Raji (cell line): Measurements from ENCODE around the gene RASL11A.

Experiments
- POLR2A ChIP-seq: IDR thresholded peaks from 2 replicates; pipeline ENCODE4 v1.6.1; 2011; ENCODE audit warnings: low read depth, low read length, control low read depth; ENCODE audit not compliant: insufficient read depth

RASL11A gene

DNA sequence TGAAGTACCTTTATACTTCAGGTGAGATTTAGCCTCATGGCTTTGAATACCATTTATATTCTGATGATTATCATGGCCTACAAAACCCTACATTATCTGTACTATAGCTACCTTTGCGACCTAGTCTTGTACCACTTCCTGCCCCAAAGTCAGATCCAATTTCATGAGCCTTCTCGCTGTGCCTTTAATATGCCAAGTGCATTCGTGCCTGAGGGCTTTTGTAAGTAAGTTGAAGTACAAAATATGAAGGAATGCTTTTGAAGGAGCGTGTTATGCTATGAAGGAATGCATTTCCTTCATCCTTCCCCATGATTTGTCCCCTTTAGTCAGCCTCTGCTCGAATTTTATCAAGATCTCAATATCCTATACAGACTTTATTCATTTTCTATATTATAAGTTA is 9.2 kb upstream of the RASL11A start:
- no peak for TF ChIP-seq POLR2A

GRCh38 chr13:27263438-27263837 is 7.2 kb upstream of the RASL11A start:
- TF ChIP-seq POLR2A, result no peak

- no peak for TF ChIP-seq POLR2A
Observed at GRCh38 chr13:27264181-27264580, 6.4 kb upstream of the RASL11A start.

- TF ChIP-seq POLR2A, result no peak
Observed at GRCh38 chr13:27264648-27265047, 6.0 kb upstream of the RASL11A start.

GRCh38 chr13:27266917-27267316 is 3.7 kb upstream of the RASL11A start:
- no peak for TF ChIP-seq POLR2A

DNA sequence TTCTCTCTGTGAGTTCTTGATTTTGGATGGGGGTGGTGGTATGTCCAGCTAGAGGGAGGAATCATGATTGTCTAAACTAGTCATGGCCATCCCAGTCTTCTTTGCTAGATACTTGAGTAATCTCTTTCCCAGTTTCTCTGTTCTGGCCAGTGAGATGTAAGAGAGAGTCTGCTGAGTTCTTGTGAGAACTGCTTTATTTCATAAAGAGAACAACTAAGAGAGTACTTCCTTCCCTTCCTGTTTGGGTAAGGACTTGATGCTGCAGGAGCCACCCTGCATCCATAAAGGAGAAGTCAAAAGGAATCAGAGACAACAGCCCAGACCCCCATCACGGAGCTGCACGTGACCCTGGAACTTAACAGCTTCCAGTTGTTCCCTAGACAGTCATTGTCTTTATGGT is 3.0 kb upstream of the RASL11A start:
- no peak for TF ChIP-seq POLR2A

- TF ChIP-seq POLR2A, result no peak
Observed at GRCh38 chr13:27269114-27269665, 1.4 kb upstream of the RASL11A start.

DNA sequence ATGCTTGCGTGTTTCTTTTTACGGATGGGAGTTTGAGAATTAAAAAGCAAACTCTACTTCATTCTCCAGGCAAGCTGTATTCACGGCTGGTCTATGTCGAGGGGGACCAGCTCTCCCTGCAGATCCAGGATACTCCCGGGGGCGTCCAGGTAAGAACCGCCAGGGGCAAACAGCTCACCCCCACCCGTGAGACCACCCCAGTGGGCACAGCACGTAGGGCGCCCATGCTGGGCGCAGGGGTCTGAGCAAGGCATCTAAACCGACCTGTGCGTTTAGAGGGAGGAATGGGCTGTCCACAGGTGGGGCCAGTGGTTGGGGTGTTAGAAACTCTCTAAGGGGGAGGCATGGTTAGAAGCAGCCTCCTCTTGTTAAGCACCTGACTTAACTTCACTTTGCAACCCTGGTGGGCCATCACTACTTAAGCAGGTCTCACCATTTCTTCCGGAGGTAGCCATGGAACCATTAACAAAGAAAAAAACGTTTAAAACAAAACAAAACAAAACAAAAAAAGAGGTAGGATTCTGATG is 1.0 kb downstream of the RASL11A start:
- no peak for TF ChIP-seq POLR2A

GRCh38 chr13:27273658-27274425 is 3.2 kb downstream of the RASL11A start:
- TF ChIP-seq POLR2A, result no peak

DNA sequence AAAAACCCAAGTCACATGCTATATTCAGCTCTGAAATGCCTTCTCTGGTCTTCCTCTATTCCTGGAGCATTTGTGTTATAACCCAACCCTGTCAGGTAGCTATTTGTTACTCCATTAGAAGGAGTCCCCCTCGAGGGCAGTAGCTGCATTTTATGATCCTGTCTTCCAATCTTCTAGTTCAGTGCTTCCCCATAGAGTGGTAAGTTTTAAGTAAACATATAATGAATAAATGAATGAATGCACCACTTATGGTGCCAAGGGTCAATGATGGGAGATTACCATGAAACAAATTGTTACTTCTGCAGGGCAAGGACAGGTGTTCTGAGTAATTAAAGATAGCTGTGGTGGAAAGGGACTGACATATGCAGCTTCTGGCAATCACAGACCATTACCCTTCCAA is 4.0 kb downstream of the RASL11A start:
- no peak for TF ChIP-seq POLR2A

- no peak for TF ChIP-seq POLR2A
Observed at GRCh38 chr13:27276188-27276587, 5.6 kb downstream of the RASL11A start.

- TF ChIP-seq POLR2A, result no peak
Observed at GRCh38 chr13:27279506-27279905, 8.9 kb downstream of the RASL11A start.

- no peak for TF ChIP-seq POLR2A
Observed at GRCh38 chr13:27280009-27280656, 9.5 kb downstream of the RASL11A start.

GRCh38 chr13:27280841-27281240 is 10.2 kb downstream of the RASL11A start:
- no peak for TF ChIP-seq POLR2A

GRCh38 chr13:27281420-27281819 is 10.8 kb downstream of the RASL11A start:
- no peak for TF ChIP-seq POLR2A

GRCh38 chr13:27283906-27284493 is 13.4 kb downstream of the RASL11A start:
- TF ChIP-seq POLR2A, result no peak
